ENCODE data around the gene ARSK.

Gene ARSK

DNA sequence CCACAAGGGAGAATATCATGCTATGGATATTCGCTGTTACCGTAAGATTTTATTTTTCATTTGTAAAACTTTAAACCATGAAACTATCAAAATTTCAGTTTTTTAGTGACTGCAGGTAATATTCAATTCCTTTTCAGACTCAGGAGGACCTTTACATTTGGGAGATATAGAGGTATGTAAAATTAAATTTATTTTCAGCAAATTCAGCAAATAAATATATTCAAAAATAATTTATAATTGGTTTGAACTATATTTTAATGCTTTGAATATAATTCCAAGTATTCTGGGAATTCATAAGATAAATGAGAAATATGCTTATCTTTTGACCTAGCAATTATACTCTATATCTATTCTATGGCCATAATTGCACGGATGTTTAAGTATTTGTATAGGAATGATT is 99.3 kb downstream of the ARSK start:
- POLR2A ChIA-PET = no interaction called here
- TF ChIP-seq YY1 (tag by site-specific recombination; IDR thresholded peaks at IDR 0.05) (no peak), ZNF658 (tag by site-specific recombination; IDR thresholded peaks at IDR 0.05) (no peak), ZNF274 (IDR thresholded peaks at IDR 0.05; ENCODE audit: low read length) (no peak), ZNF274 (tag by site-specific recombination; IDR thresholded peaks at IDR 0.05; ENCODE audit: borderline replicate concordance) (no peak), ZNF654 (tag by site-specific recombination; IDR thresholded peaks at IDR 0.05; ENCODE audit: low read depth) (no peak)
- CTCF ChIA-PET = interaction anchor here (6.8 kb wide), 1 partner anchor 10 kb away, joined by 44 read pairs; no protein-coding TSS in a partner anchor
- no peaks in the 10 kb centered on the region for H3K4me1 ChIP-seq (ENCODE audit: control insufficient read depth, insufficient read depth, low read length)
- no peak overlapping the region for H3K27ac ChIP-seq (ENCODE audit: extremely low read depth, low read depth, low read length)
- H3K36me3 ChIP-seq (ENCODE audit: control insufficient read depth in 2 of 2, insufficient read depth in 1 of 2, low read length in 2 of 2) = peaks cover 0 to 8% of the 10 kb centered on the region in 2 experiments; a peak in 1 of 3 replicates
- no peak overlapping the region for H3K4me3 ChIP-seq (ENCODE audit: low read depth, low read length)
- no peaks in the 10 kb centered on the region for H3K9me3 ChIP-seq (ENCODE audit: control insufficient read depth, insufficient read depth, low read depth, low read length)

Data from HEK293 (cell line).